K562 (cell line): ENCODE measurements around the gene CACNA1A. TPM values are rescaled to one million over a fixed set of nuclear protein-coding genes. Genes with fewer than 3 reads are reported as not detected.
A peak's percentile ranks its signal among the peaks of the same experiment; 100 is the strongest.
"Not testable (repeated sequence)": the region's sequence is repeated elsewhere in the genome, so short reads cannot be mapped to it uniquely, and the experiment has no call there.

ENCODE experiments used
- ATAC-seq: fragments of 200-7000 bp; cut with Tn5 transposase; 3 replicates; pipeline ENCODE4 v1.9.1; 2020; ENCODE audit warnings: moderate library complexity
- BruUV-seq: library from RNA; stranded (reverse); fragments of 400-500 nt; replicated peaks from 2 replicates; lab custom pipeline; 2021; lab: Mats Ljungman, UMichigan
- CTCF ChIA-PET: fragments of 300-600 bp; formaldehyde crosslinking; extraction: SDS; loops from one replicate; lab custom pipeline; 2021; ENCODE audit warnings: low intra/inter-chr PET ratio; lab: Yijun Ruan, JAX
- POLR2A ChIA-PET: fragments of 300-600, 350-650 bp; sonication (Branson Sonifier 250); formaldehyde crosslinking; extraction: SDS; loops from one replicate; lab custom pipeline; 2021; ENCODE audit warnings: antibody characterized with exemption, inconsistent platforms; lab: Yijun Ruan, JAX
- DNase-seq, 4 experiments: peaks; one replicate each; pipeline versions ENCODE4 v3.0.0 to v3.0.0-alpha.2; 2011 to 2018; ENCODE audit warnings: low spot score in 3 of 4, mixed read lengths in 3 of 4; ENCODE audit errors: extremely low read depth in 1 of 4
- FAIRE-seq: peaks from 2 replicates; lab custom pipeline; 2011; peaks lifted over from hg19 to GRCh38; lab: Jason Lieb, UNC
- H2AFZ ChIP-seq: 2 replicates; pipeline ENCODE4 v1.6.0; 2011; ENCODE audit warnings: low read depth, low read length, control low read depth, inconsistent platforms
- H3K27ac ChIP-seq: fragments of 200-600 bp; 3 replicates; pipeline ENCODE4 v1.8.0; 2011; ENCODE audit warnings: low read depth, mild to moderate bottlenecking, control low read depth, inconsistent platforms, low read length, moderate library complexity, mixed read lengths; ENCODE audit errors: extremely low read depth
- H3K27me3 ChIP-seq, 2 experiments: fragments of 300-600 bp in 1 of 2; 2 replicates in 1 of 2; 3 replicates in 1 of 2; pipeline versions ENCODE4 v1.6.0 to v1.8.0; 2011; ENCODE audit warnings: inconsistent platforms in 2 of 2, low read length in 2 of 2, mild to moderate bottlenecking in 1 of 2, mixed read lengths in 1 of 2, moderate library complexity in 1 of 2; ENCODE audit not compliant: control insufficient read depth in 2 of 2, insufficient read depth in 2 of 2
- H3K36me3 ChIP-seq: fragments of 300-600 bp; 3 replicates; pipeline ENCODE4 v1.8.0; 2011; ENCODE audit warnings: mild to moderate bottlenecking, low read length, inconsistent platforms; ENCODE audit not compliant: control insufficient read depth, insufficient read depth
- H3K4me1 ChIP-seq, 2 experiments: fragments of 200-600 bp in 1 of 2; replicated peaks in 1 of 2; 2 replicates in 1 of 2; 3 replicates in 1 of 2; pipeline versions ENCODE4 v1.5.1 to v1.8.0; 2011; ENCODE audit warnings: inconsistent platforms in 2 of 2, low read length in 2 of 2, mild to moderate bottlenecking in 1 of 2, mixed read lengths in 1 of 2, moderate library complexity in 1 of 2; ENCODE audit not compliant: control insufficient read depth in 2 of 2, insufficient read depth in 2 of 2
- H3K4me2 ChIP-seq: 2 replicates; pipeline ENCODE4 v1.6.1; 2011; ENCODE audit warnings: low read length, control low read depth, inconsistent platforms, mixed read lengths; ENCODE audit not compliant: insufficient read depth
- H3K4me3 ChIP-seq: fragments of 200-600 bp; sonication (generic), shearing (Covaris generic); 2 replicates; pipeline ENCODE4 v1.5.1; 2016; ENCODE audit warnings: control low read depth, inconsistent platforms
- H3K79me2 ChIP-seq: fragments of 200-600 bp; 3 replicates; pipeline ENCODE4 v1.8.0; 2011; ENCODE audit warnings: low read length, inconsistent platforms; ENCODE audit not compliant: control insufficient read depth, insufficient read depth
- H3K9ac ChIP-seq, 2 experiments: 2 replicates each; pipeline versions ENCODE4 v1.6.0 to v1.6.1; 2011; ENCODE audit warnings: low read depth in 2 of 2, low read length in 2 of 2, control low read depth in 1 of 2, inconsistent platforms in 1 of 2, mild to moderate bottlenecking in 1 of 2, mixed read lengths in 1 of 2; ENCODE audit not compliant: insufficient read depth in 1 of 2
- H3K9me1 ChIP-seq: one replicate; pipeline ENCODE4 v1.6.0; 2011; ENCODE audit warnings: inconsistent platforms, mild to moderate bottlenecking, low read length, moderate library complexity; ENCODE audit not compliant: control insufficient read depth, insufficient read depth
- H3K9me3 ChIP-seq: replicated peaks from 2 replicates; pipeline ENCODE4 v1.5.1; 2011; ENCODE audit warnings: low read depth, low read length, inconsistent platforms; ENCODE audit not compliant: control insufficient read depth, insufficient read depth
- H4K20me1 ChIP-seq: replicated peaks from 2 replicates; pipeline ENCODE4 v1.6.1; 2011; ENCODE audit warnings: low read length, inconsistent platforms, mixed read lengths; ENCODE audit not compliant: control insufficient read depth, insufficient read depth
- ASH1L ChIP-seq: fragments of 450-650 bp; IDR thresholded peaks from 2 replicates; pipeline ENCODE4 v1.6.1; 2018; ENCODE audit warnings: borderline replicate concordance, mild to moderate bottlenecking, low read depth; ENCODE audit not compliant: partially characterized antibody
- FOS ChIP-seq: IDR thresholded peaks from 3 replicates; pipeline ENCODE4 v1.6.1; 2011; ENCODE audit not compliant: insufficient read length; ENCODE audit errors: extremely low read depth
- NFYB ChIP-seq: IDR thresholded peaks from 2 replicates; pipeline ENCODE4 v1.6.1; 2011; ENCODE audit warnings: mild to moderate bottlenecking, moderate library complexity; ENCODE audit not compliant: insufficient read length; ENCODE audit errors: extremely low read depth
- RBFOX2 ChIP-seq: fragments of 200-400 bp; formaldehyde crosslinking; IDR thresholded peaks from 2 replicates; pipeline ENCODE4 v1.6.1; 2017; ENCODE audit warnings: low read depth, mild to moderate bottlenecking, low read length, moderate library complexity
- SUPT5H ChIP-seq: fragments of 450-650 bp; IDR thresholded peaks from 2 replicates; pipeline ENCODE4 v1.6.1; 2016
- WGBS: fragments of 100-300 bp; shearing (Covaris generic); methylation state at CpG from one replicate; pipeline ENCODE4 v1.1.6; 2016; ENCODE audit warnings: low coverage, mixed read lengths; ENCODE audit not compliant: insufficient coverage; ENCODE audit errors: missing lambda C conversion rate; 5-methylcytosine and 5-hydroxymethylcytosine counted together
- in situ Hi-C: fragments of 300-500 bp; cut with MboI; formaldehyde crosslinking; loops from 4 replicates; pipeline ENCODE4 v1.15.0; 2018; ENCODE audit warnings: inconsistent platforms, mixed read lengths
- intact Hi-C: fragments of 100-400 bp; cut with micrococcal nuclease; formaldehyde crosslinking; loops from 2 replicates; pipeline ENCODE4 v1.14.2; 2022
- polyA plus RNA-seq, 8 experiments: library from polyadenylated mRNA; depleted of rRNA in 4 of 8; stranded (reverse) in 5 of 8; unstranded in 3 of 8; fragments of >200 nt; fragmentation: Nextera tagmentation in 2 of 8; fragmentation: Illumina TruSeq in 1 of 8; extraction: Ambion mirVana in 2 of 8; extraction: Trizol in 1 of 8; gene quantifications; 2 replicates each; pipeline versions ENCODE4 v1.2.1 to v1.2.3, GENCODE V29; 2011 to 2014; ENCODE audit warnings: inconsistent platforms in 1 of 8, missing spikeins in 1 of 8
- total RNA-seq, 7 experiments: library from RNA; depleted of rRNA in 6 of 7; stranded (reverse); fragments of >200 nt in 6 of 7; fragmentation: Illumina TruSeq in 2 of 7; extraction: Trizol in 2 of 7; gene quantifications; 2 replicates each; pipeline versions ENCODE4 v1.2.1 to v1.2.3, GENCODE V29; 2011 to 2021; ENCODE audit warnings: low replicate concordance in 1 of 7
- TF ChIP-seq, protein P1 (sequence below): sonication (generic); formaldehyde crosslinking; IDR thresholded peaks from 2 replicates; pipeline ENCODE4 v1.8.1; 2023; ENCODE audit warnings: mild to moderate bottlenecking, missing genetic modification reagents

The CACNA1A gene
- total and polyA plus RNA-seq, 9 of the 15 experiments (the other 6 are each of a cell fraction or from before 2014, with no cell fraction given) = 0.03 to 0.20 (median 0.09) TPM; not detected in 1

DNA sequence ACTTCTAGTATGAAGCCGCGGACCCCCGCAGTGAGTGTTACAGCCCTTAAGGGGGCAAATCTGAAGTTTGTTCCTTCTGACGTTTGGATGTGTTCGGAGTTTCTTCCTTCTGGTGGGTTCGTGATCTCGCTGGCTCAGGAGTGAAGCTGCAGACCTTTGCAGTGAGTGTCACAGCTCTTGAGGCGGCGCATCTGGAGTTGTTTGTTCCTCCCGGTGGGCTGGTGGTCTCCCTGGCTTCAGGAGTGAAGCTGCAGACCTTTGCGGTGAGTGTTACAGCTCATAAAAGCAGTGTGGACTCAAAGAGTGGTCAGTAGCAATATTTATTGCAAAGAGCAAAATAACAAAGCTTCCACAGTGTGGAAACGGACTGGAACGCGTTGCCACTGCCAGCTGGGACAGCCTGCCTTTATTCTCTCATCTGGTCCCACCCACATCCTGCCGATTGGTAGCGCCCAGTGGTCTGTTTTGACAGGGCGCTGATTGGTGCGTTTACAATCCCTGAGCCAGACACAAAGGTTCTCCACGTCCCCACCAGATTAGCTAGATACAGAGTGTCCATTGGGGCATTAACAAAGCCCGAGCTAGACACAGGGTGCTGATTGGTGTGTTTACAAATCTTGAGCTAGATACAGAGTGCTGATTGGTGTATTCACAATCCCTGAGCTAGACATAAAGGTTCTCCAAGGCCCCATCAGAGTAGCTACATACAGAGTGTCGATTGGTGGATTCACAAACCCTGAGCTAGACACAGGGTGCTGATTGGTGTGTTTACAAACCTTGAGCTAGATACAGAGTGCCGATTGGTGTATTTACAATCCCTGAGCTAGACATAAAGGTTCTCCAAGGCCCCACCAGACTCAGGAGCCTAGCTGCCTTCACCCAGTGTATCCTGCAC, 320.3 kb downstream of the CACNA1A start:
- FAIRE-seq, H4K20me1 ChIP-seq, ATAC-seq, intact Hi-C loops, DNase-seq, CTCF ChIA-PET, H3K9ac ChIP-seq, H3K4me3 ChIP-seq, H3K27me3 ChIP-seq: not testable (repeated sequence)
- H3K4me1 ChIP-seq = peaks cover 2 to 12% of the 10 kb centered on the region in 2 experiments; a peak in 3 of 5 replicates
- BruUV-seq = TSS peak; percentile 100
- TF ChIP-seq SUPT5H (0 out of 2 replicates have a peak, but pooled peaks have one; percentile 0), RBFOX2 (peak; percentile 27; the same call in 1 of the 2 replicates), NFYB (peak; percentile 38), FOS (peak; percentile 38), ASH1L (peak; percentile 77)
- TF ChIP-seq, protein P1, sequence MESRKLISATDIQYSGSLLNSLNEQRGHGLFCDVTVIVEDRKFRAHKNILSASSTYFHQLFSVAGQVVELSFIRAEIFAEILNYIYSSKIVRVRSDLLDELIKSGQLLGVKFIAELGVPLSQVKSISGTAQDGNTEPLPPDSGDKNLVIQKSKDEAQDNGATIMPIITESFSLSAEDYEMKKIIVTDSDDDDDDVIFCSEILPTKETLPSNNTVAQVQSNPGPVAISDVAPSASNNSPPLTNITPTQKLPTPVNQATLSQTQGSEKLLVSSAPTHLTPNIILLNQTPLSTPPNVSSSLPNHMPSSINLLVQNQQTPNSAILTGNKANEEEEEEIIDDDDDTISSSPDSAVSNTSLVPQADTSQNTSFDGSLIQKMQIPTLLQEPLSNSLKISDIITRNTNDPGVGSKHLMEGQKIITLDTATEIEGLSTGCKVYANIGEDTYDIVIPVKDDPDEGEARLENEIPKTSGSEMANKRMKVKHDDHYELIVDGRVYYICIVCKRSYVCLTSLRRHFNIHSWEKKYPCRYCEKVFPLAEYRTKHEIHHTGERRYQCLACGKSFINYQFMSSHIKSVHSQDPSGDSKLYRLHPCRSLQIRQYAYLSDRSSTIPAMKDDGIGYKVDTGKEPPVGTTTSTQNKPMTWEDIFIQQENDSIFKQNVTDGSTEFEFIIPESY (CRISPR knock-in tag) = peak; percentile 32; the same call in 1 of the 2 replicates
- TF ChIP-seq, all 486 proteins: peak for 6; not testable (repeated sequence) for 480
- POLR2A ChIA-PET = interaction anchor here (0.6 kb wide), 1 partner anchor 31 kb away, joined by 3 read pairs; no protein-coding TSS in a partner anchor
- in situ Hi-C loops, H3K27ac ChIP-seq, H3K9me3 ChIP-seq, H3K36me3 ChIP-seq, H3K79me2 ChIP-seq, H2AFZ ChIP-seq, H3K4me2 ChIP-seq, H3K9me1 ChIP-seq: not testable (repeated sequence)
- 73% methylated on average over 21 of the region's 22 CpGs for WGBS

DNA sequence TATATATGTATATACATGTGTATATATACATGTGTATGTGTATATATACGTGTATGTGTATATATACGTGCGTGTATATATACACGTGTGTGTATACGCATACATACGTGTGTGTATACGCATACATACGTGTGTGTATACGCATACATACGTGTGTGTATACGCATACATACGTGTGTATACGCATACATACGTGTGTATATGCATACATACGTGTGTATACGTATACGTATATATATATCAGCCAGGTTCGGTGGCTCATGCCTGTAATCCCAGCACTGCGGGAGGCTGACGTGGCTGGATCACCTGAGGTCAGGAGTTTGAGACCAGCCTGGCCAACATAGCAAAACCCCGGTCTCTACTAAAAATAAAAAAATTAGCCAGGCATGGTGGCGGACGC, 321.4 kb downstream of the CACNA1A start:
- BruUV-seq, H3K9me1 ChIP-seq, H3K27me3 ChIP-seq, FAIRE-seq, H3K36me3 ChIP-seq, POLR2A ChIA-PET, H4K20me1 ChIP-seq, H3K27ac ChIP-seq, CTCF ChIA-PET, H2AFZ ChIP-seq, intact Hi-C loops, H3K79me2 ChIP-seq, in situ Hi-C loops, H3K4me2 ChIP-seq, H3K9ac ChIP-seq, H3K4me3 ChIP-seq, H3K9me3 ChIP-seq, ATAC-seq, DNase-seq: not testable (repeated sequence)
- 85% methylated on average over 14 of the region's 23 CpGs for WGBS
- peaks cover 0 to 15% of the 10 kb centered on the region in 2 experiments; a peak in 3 of 5 replicates for H3K4me1 ChIP-seq
